Sigmoid colon (tissue), 4 donors: Measurements from ENCODE around the gene KLF5.

Source experiments
- CTCF ChIP-seq, 4 experiments: fragments of 450-650 bp in 3 of 4; fragments of 200-600 bp in 1 of 4; IDR thresholded peaks; one replicate each; pipeline ENCODE4 v1.5.1; 2016 to 2019; ENCODE audit warnings: antibody characterized with exemption in 4 of 4, mild to moderate bottlenecking in 3 of 4, moderate library complexity in 2 of 4
- EP300 ChIP-seq, 4 donors: sonication (generic); formaldehyde crosslinking; IDR thresholded peaks; one replicate each; pipeline ENCODE4 v1.6.1; 2017; ENCODE audit warnings: antibody characterized with exemption in 4 of 4
- POLR2A ChIP-seq, 2 donors: fragments of 450-650 bp; IDR thresholded peaks; one replicate each; pipeline ENCODE4 v1.6.1; 2016; ENCODE audit warnings: antibody characterized with exemption in 2 of 2, mild to moderate bottlenecking in 2 of 2, moderate library complexity in 2 of 2

GRCh38 chr13:73018336-73018735 lies 40.5 kb upstream of the KLF5 start:
- no peak for TF ChIP-seq CTCF (IDR thresholded peaks at IDR 0.05)
- TF ChIP-seq POLR2A (IDR thresholded peaks at IDR 0.05) = no peak
- no peak for TF ChIP-seq EP300 (IDR thresholded peaks at IDR 0.05)
